ENCODE measurements around the gene BFAR.
"Not testable (repeated sequence)": the region's sequence is repeated elsewhere in the genome, so short reads cannot be mapped to it uniquely, and the experiment has no call there.

The BFAR gene

DNA sequence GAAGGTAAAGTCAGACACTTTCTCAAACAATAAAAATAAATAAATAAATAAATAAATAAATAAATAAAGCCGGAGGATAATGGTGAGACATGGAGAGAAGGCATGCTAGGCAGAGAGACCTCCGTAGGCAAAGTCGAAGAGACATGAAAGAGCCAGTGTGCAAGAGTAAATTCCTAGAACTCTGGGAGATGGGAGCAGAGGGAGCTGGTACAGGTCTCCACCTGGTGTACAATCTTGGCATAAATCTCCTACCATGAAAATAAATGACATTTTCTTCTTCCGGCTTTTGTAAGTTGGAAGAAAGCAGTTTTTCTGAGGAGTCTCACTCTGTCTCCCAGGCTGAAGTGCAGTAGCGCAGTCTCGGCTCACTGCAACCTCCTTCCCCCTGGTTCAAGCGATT, 69.1 kb downstream of the BFAR start:
- DNase-seq, result not testable (repeated sequence)

DNA sequence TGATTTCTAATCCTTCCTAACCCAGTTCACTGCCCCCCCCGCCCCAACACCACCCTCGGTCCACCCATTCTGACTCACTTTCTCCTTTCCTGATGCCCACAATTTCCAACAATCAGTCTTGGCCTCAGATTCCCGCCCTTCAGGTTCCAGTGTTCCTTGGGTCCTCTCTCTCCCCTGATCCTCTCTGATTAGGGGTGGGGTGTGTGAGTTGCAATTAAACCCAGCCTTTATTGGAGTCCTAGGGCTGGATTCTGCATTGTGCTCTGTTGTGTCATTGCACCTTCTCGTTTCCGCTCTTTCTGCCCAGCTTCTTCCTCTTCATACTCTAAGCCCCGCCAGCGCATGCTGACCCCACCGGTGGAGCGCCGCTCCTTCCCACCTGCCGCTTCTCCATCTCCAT, 69.9 kb downstream of the BFAR start:
- DNase-seq, result not testable (repeated sequence)

DNA sequence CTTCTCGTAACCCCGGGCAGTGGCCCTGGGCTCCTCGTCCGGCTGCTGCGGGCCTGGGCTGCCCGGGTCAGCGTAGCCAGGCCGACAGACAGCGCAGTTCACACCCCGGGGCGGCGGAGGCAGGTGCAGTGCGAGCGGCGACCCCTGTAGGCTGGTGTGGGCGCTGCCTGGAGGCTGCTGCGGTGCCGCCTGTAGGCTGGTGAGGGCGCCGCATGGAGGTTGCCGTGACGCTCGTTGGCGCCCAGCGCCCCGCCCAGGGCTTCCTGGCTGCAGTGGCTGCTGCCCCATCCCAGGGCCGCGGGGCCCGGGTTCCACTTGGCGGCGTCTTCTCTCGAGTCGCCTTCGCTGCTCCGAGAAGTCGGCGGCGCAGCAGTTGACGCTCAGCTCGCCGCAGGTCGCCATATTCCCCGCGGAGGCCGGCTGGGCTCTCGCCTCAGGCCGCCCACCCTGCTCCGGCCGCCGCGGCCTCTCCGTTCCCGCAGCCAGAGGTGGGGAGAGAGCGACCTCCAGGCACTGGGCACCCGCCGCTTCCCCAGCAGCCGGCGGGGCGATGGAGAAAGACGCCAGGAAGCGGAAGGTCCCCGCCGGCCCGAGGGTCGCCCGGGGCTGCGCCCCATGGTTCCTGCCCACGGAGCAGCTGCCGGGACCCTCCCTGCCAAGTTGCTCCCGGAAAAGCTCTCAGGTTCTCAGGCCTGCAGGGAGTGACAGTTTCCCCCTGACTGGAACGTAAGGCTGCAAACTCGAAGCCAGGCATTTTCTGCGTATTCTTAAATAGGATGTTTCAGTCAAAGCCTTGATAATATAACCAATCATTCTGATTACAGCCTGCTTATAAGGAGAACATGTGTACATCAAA, 70.6 kb downstream of the BFAR start, which contains the start of gene NPIPA3:
TSS of gene NPIPA3 (plus strand) at position 256 of the 856 bp plus-strand sequence. CDS start 5,533 bp downstream, outside the sequence.
- DNase-seq, result not testable (repeated sequence)
